IMR-90 (cell line): ENCODE data around the gene KLHL13. TPM values are rescaled to one million over a fixed set of nuclear protein-coding genes. Genes with fewer than 3 reads are reported as not detected.
A peak's percentile ranks its signal among the peaks of the same experiment; 100 is the strongest.

Experiments
- ATAC-seq: fragments of 200-7000 bp; cut with Tn5 transposase; 2 replicates; pipeline ENCODE4 v1.9.1; 2020; ENCODE audit warnings: low read depth, mild to moderate bottlenecking, moderate library complexity
- BruUV-seq: library from RNA; stranded (reverse); fragments of 400-500 nt; replicated peaks from 2 replicates; lab custom pipeline; 2021; lab: Mats Ljungman, UMichigan
- CTCF ChIA-PET: fragments of 300-600 bp; formaldehyde crosslinking; extraction: SDS; loops from one replicate; lab custom pipeline; 2021; ENCODE audit warnings: antibody characterized with exemption; lab: Yijun Ruan, JAX
- POLR2A ChIA-PET: fragments of 300-600 bp; sonication (Branson Sonifier 250); formaldehyde crosslinking; loops from one replicate; lab custom pipeline; 2022; ENCODE audit warnings: antibody characterized with exemption; ENCODE audit not compliant: unreplicated experiment; lab: Charles Lee
- DNase-seq: peaks from one replicate; pipeline ENCODE4 v3.0.0; 2013
- H2AFZ ChIP-seq: replicated peaks from 2 replicates; pipeline ENCODE3; 2013; ENCODE audit warnings: low read length, mild to moderate bottlenecking; ENCODE audit not compliant: poor library complexity
- H2AK5ac ChIP-seq: 2 replicates; pipeline ENCODE4 v1.6.1; 2013; ENCODE audit warnings: low read depth, low read length, inconsistent platforms
- H2AK9ac ChIP-seq: replicated peaks from 2 replicates; pipeline ENCODE3; 2013; ENCODE audit warnings: mild to moderate bottlenecking, low read depth, low read length, moderate library complexity; ENCODE audit not compliant: poor library complexity
- H2BK120ac ChIP-seq: 2 replicates; pipeline ENCODE4 v1.6.1; 2013; ENCODE audit warnings: low read depth, low read length, inconsistent platforms
- H2BK15ac ChIP-seq: 3 replicates; pipeline ENCODE4 v1.6.1; 2013; ENCODE audit warnings: low read depth, low read length, inconsistent platforms
- H2BK20ac ChIP-seq: 2 replicates; pipeline ENCODE4 v1.6.1; 2013; ENCODE audit warnings: low read depth, mild to moderate bottlenecking, inconsistent platforms, low read length, moderate library complexity
- H2BK5ac ChIP-seq: 2 replicates; pipeline ENCODE4 v1.6.1; 2013; ENCODE audit warnings: mild to moderate bottlenecking, low read depth, low read length, inconsistent platforms; ENCODE audit not compliant: poor library complexity, severe bottlenecking
- H3K14ac ChIP-seq: replicated peaks from 2 replicates; pipeline ENCODE4 v1.6.1; 2013; ENCODE audit warnings: low read depth, low read length, inconsistent platforms
- H3K18ac ChIP-seq: 2 replicates; pipeline ENCODE4 v1.6.1; 2013; ENCODE audit warnings: low read depth, low read length, control low read depth
- H3K23ac ChIP-seq: 2 replicates; pipeline ENCODE4 v1.6.1; 2013; ENCODE audit warnings: low read depth, low read length, inconsistent platforms
- H3K27ac ChIP-seq: 2 replicates; pipeline ENCODE4 v1.5.1; 2013; ENCODE audit warnings: mild to moderate bottlenecking, control low read depth, low read length; ENCODE audit not compliant: insufficient read depth
- H3K27me3 ChIP-seq: 2 replicates; pipeline ENCODE4 v1.6.1; 2013; ENCODE audit warnings: low read length; ENCODE audit not compliant: control insufficient read depth, insufficient read depth
- H3K36me3 ChIP-seq: 2 replicates; pipeline ENCODE4 v1.6.1; 2013; ENCODE audit warnings: low read length, mixed read lengths; ENCODE audit not compliant: control insufficient read depth, insufficient read depth
- H3K4ac ChIP-seq: 2 replicates; pipeline ENCODE4 v1.6.1; 2013; ENCODE audit warnings: low read depth, low read length, inconsistent platforms
- H3K4me1 ChIP-seq: 2 replicates; pipeline ENCODE4 v1.6.1; 2013; ENCODE audit warnings: low read length, mixed read lengths; ENCODE audit not compliant: control insufficient read depth, insufficient read depth
- H3K4me2 ChIP-seq: 2 replicates; pipeline ENCODE4 v1.6.1; 2013; ENCODE audit warnings: low read depth, mild to moderate bottlenecking, control low read depth, low read length, moderate library complexity
- H3K4me3 ChIP-seq: 2 replicates; pipeline ENCODE4 v1.5.1; 2013; ENCODE audit warnings: low read depth, mild to moderate bottlenecking, control low read depth, low read length, moderate library complexity; ENCODE audit not compliant: insufficient read depth
- H3K56ac ChIP-seq: 2 replicates; pipeline ENCODE4 v1.6.1; 2013; ENCODE audit warnings: low read length, inconsistent platforms; ENCODE audit not compliant: insufficient read depth; ENCODE audit errors: extremely low read depth
- H3K79me1 ChIP-seq, 2 experiments: 2 replicates each; pipeline ENCODE4 v1.6.1; 2013; ENCODE audit warnings: low read length in 2 of 2, inconsistent platforms in 1 of 2, low read depth in 1 of 2
- H3K9ac ChIP-seq: 2 replicates; pipeline ENCODE4 v1.6.1; 2013; ENCODE audit warnings: low read depth, low read length, control low read depth
- H3K9me1 ChIP-seq: 2 replicates; pipeline ENCODE4 v1.6.1; 2013; ENCODE audit warnings: low read length, inconsistent platforms; ENCODE audit not compliant: insufficient read depth
- H3K9me3 ChIP-seq: 2 replicates; pipeline ENCODE4 v1.6.1; 2013; ENCODE audit warnings: low read length; ENCODE audit not compliant: control insufficient read depth, insufficient read depth
- H4K20me1 ChIP-seq: 2 replicates; pipeline ENCODE4 v1.6.1; 2013; ENCODE audit warnings: low read length, inconsistent platforms; ENCODE audit not compliant: insufficient read depth
- H4K5ac ChIP-seq: 2 replicates; pipeline ENCODE4 v1.6.1; 2013; ENCODE audit warnings: mild to moderate bottlenecking, low read depth, low read length, control low read depth
- H4K8ac ChIP-seq, 2 experiments: 2 replicates each; pipeline ENCODE4 v1.6.1; 2013; ENCODE audit warnings: low read depth in 2 of 2, low read length in 2 of 2, control low read depth in 1 of 2, inconsistent platforms in 1 of 2
- H4K91ac ChIP-seq: 2 replicates; pipeline ENCODE4 v1.6.1; 2013; ENCODE audit warnings: low read depth, low read length, inconsistent platforms; ENCODE audit not compliant: insufficient read depth
- CTCF ChIP-seq: conservative IDR thresholded peaks from 2 replicates; pipeline ENCODE4 v1.5.1; 2012; ENCODE audit warnings: mild to moderate bottlenecking, low read depth, low read length, improper control_type of control experiment
- RAD21 ChIP-seq: IDR thresholded peaks from 2 replicates; pipeline ENCODE4 v1.6.1; 2012; ENCODE audit warnings: low read length, improper control_type of control experiment
- RFX5 ChIP-seq: IDR thresholded peaks from 2 replicates; pipeline ENCODE4 v1.8.0; 2012; ENCODE audit warnings: low read depth, mild to moderate bottlenecking, low read length, moderate library complexity
- SMC3 ChIP-seq: fragments of 150-350 bp; IDR thresholded peaks from 2 replicates; pipeline ENCODE4 v1.6.1; 2016; ENCODE audit warnings: low read depth, mild to moderate bottlenecking, antibody characterized with exemption, low read length, moderate library complexity
- WGBS, 2 experiments: methylation state at CpG; one replicate each; pipeline versions ENCODE4 v1.1.5 to v1.1.7; 2013; ENCODE audit warnings: missing lambda C conversion rate in 2 of 2; ENCODE audit not compliant: insufficient read length in 1 of 2; ENCODE audit errors: extremely low coverage in 2 of 2; 5-methylcytosine and 5-hydroxymethylcytosine counted together
- dilution Hi-C: fragments of 300-500 bp; cut with HindIII; formaldehyde crosslinking; loops from one replicate; pipeline ENCODE4 v1.14.3; 2018; ENCODE audit warnings: low sequenced_read_pairs; ENCODE audit not compliant: unreplicated experiment
- in situ Hi-C: fragments of 300-500 bp; cut with MboI; formaldehyde crosslinking; loops from 3 replicates; pipeline ENCODE4 v1.14.3; 2019; ENCODE audit warnings: low sequenced_read_pairs, inconsistent platforms, mixed read lengths
- intact Hi-C: fragments of 100-400 bp; cut with micrococcal nuclease; formaldehyde crosslinking; loops from 2 replicates; pipeline ENCODE4 v1.10.0; 2022
- polyA plus RNA-seq, 3 experiments: library from polyadenylated mRNA; depleted of rRNA; stranded (reverse); fragments of >200 nt; gene quantifications; 2 replicates each; pipeline ENCODE4 v1.2.3, GENCODE V29; 2012; ENCODE audit warnings: low replicate concordance in 1 of 3
- total RNA-seq: library from RNA; depleted of rRNA; stranded (reverse); fragments of >200 nt; gene quantifications from 2 replicates; pipeline ENCODE4 v1.2.3, GENCODE V29; 2012

The KLHL13 gene
- total and polyA plus RNA-seq, 2 of the 4 experiments (the other 2 are of a cell fraction): 4.0 to 12.5 TPM

- Histone ChIP-seq H3K14ac (no peak overlapping the region), H3K9ac (no peak overlapping the region), H4K91ac (no peak overlapping the region), H3K36me3 (no peaks in the 10 kb centered on the region), H4K20me1 (no peaks in the 10 kb centered on the region), H3K4me2 (no peak overlapping the region), H2AK5ac (no peak overlapping the region), H2AK9ac (no peak overlapping the region), H2BK15ac (no peak overlapping the region), H3K9me3 (no peaks in the 10 kb centered on the region), H4K8ac (no peak overlapping the region), H4K5ac (no peak overlapping the region), H3K79me1 (no peaks in the 10 kb centered on the region), H3K4me1 (peaks cover 4% of the 10 kb centered on the region; the same call in 1 of the 2 replicates), H2BK20ac (no peak overlapping the region), H3K9me1 (no peaks in the 10 kb centered on the region), H3K27ac (no peak overlapping the region), H2AFZ (no peak overlapping the region), H3K4me3 (no peak overlapping the region), H3K56ac (no peak overlapping the region), H3K23ac (no peak overlapping the region), H3K18ac (no peak overlapping the region), H3K4ac (no peak overlapping the region), H2BK120ac (no peak overlapping the region), H2BK5ac (no peak overlapping the region), H3K27me3 (no peaks in the 10 kb centered on the region)
- intact Hi-C loops: no loop called here
- no TSS peak for BruUV-seq
- WGBS, 2 experiments: no CpG with 5 or more reads among the region's 1 CpG
- TF ChIP-seq RFX5 (no peak), SMC3 (peak; percentile 20; the same call in 1 of the 2 replicates), RAD21 (peak; percentile 47), CTCF (peak; percentile 25; the same call in 1 of the 2 replicates)
- DNase-seq: peak; percentile 29
- in situ Hi-C loops: no loop called here
- POLR2A ChIA-PET: no interaction called here
- dilution Hi-C loops: no loop called here
- ATAC-seq: peak; percentile 59; the same call in 1 of the 2 replicates
- CTCF ChIA-PET: interaction anchor here (0.6 to 1.4 kb wide), 3 partner anchors 12 to 83 kb away, joined by 3 to 5 read pairs (median 4); no protein-coding TSS in a partner anchor
Observed at GRCh38 chrX:117985241-117985640, 131.4 kb downstream of the KLHL13 start.
